ENCODE measurements around the gene FAM90A1. TPM values are rescaled to one million over a fixed set of nuclear protein-coding genes. Genes with fewer than 3 reads are reported as not detected.
"Not testable (repeated sequence)": the region's sequence is repeated elsewhere in the genome, so short reads cannot be mapped to it uniquely, and the experiment has no call there.

The FAM90A1 gene
- total RNA-seq, 1 experiment from 2014 or later: not detected

DNA sequence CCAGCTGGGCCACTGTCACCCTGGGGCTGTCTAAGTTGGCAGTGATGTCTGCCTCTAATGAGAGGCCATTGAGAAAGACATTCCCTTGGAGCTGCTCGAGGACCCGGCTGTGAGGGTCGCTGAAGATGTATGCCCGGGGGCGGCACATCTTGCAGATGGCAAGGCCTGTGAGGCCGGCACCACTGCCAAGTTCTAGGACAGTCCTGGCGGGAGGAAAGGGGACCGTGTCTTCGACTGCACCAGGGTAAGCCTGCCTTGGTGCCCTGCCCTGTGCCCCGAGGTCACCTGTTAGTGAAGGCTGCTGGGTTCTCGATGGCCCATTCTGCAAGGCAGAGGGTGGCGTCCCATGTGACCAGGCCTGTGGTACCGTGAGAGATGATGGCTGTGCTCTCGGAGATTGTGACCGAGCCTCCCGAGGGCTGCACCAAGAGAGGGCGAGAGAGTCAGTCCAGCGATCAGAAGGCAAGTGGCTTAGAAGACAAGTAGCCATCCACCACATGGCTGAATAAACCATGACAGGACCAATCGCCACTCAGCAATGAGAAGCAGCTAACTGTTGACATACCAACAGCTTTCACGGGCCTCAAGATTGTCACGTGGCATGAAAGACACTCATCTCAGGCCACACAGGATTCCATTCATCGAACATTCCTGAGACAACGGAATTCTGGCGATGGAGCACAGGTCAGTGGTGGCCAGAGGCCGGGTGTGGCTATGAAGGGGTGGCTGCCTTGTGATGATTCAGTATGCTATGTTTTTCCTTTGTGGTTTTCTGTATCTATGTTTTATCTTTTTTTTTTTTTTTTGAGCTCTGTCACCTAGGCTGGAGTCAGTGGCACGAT, 8.1 kb upstream of the FAM90A1 start:
- H3K27me3 Mint-ChIP-seq (ENCODE audit: insufficient read depth, unreplicated experiment); H3K9me3 Mint-ChIP-seq (ENCODE audit: unreplicated experiment); H3K4me1 Mint-ChIP-seq (ENCODE audit: insufficient read depth, unreplicated experiment); H3K36me3 Mint-ChIP-seq (ENCODE audit: insufficient read depth, unreplicated experiment); H3K27ac Mint-ChIP-seq (ENCODE audit: low read depth, unreplicated experiment); H3K4me3 Mint-ChIP-seq (ENCODE audit: unreplicated experiment); POLR2A ChIA-PET; DNase-seq (ENCODE audit: unreplicated experiment); BruUV-seq (replicated peaks); intact Hi-C loops (cut with micrococcal nuclease): not testable (repeated sequence)
- CTCF ChIA-PET: interaction anchor here (3.1 kb wide), 1 partner anchor 126 kb away, joined by 26 read pairs; no protein-coding TSS in a partner anchor

DNA sequence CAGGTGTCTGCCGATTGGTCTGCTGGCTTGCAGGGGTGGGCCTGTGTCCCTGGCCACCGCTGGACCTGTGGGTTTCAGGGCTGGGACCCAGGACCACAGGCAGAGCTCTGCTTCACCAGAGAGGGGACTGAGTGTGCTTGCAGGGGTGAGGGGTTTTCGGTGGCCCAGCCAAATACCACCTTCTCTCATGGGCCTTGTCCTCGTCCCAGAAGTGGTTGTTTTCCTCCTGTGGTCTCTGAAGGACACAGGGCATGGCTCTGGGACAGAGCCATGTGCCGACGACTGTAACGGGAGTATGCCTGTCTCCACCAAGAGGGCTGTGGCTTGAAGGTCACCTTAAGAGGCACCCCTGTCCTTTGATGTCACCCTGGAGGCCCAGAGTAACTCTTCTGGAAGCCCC, 7.3 kb upstream of the FAM90A1 start:
- CTCF ChIA-PET; BruUV-seq (replicated peaks): not testable (repeated sequence)

DNA sequence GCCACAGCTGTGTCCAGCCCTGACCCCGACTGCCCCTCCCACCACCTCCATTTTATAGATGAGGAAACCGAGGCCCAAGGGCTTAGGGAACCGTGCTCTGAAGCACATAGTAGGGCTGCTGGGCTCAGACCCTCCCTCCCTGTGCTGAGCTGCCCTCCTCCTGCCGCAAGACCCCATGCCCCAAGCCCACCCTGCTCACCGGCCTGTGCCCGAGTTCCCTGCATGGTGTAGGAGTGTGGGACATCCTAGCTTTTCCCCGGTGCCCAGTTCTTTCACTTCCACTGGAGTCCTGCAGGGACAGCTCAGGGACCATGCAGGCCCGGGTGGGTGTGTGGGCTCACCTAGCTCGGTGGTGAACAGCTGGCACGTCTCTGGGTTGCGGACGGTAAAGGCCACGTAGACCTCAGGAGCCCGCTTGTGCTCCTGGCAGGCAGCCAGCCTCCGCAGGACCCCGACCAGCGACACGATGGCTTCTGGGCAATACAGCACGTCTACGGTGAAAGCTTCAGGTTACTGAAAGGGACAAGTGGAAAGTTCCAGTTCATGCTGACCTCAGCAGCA, 6.6 kb upstream of the FAM90A1 start:
- DNase-seq (ENCODE audit: unreplicated experiment); H3K9me3 Mint-ChIP-seq (ENCODE audit: unreplicated experiment); intact Hi-C loops (cut with micrococcal nuclease); H3K4me1 Mint-ChIP-seq (ENCODE audit: insufficient read depth, unreplicated experiment); H3K27me3 Mint-ChIP-seq (ENCODE audit: insufficient read depth, unreplicated experiment); H3K36me3 Mint-ChIP-seq (ENCODE audit: insufficient read depth, unreplicated experiment); BruUV-seq (replicated peaks); H3K4me3 Mint-ChIP-seq (ENCODE audit: unreplicated experiment); POLR2A ChIA-PET; H3K27ac Mint-ChIP-seq (ENCODE audit: low read depth, unreplicated experiment): not testable (repeated sequence)
- CTCF ChIA-PET: interaction anchor here (0.7 kb wide), 1 partner anchor 125 kb away, joined by 4 read pairs; no protein-coding TSS in a partner anchor

More for the DNA sequence above, 7.3 kb upstream of the FAM90A1 start:
- H3K4me1 Mint-ChIP-seq (ENCODE audit: insufficient read depth, unreplicated experiment); POLR2A ChIA-PET; H3K36me3 Mint-ChIP-seq (ENCODE audit: insufficient read depth, unreplicated experiment); intact Hi-C loops (cut with micrococcal nuclease); H3K27ac Mint-ChIP-seq (ENCODE audit: low read depth, unreplicated experiment); H3K4me3 Mint-ChIP-seq (ENCODE audit: unreplicated experiment); H3K27me3 Mint-ChIP-seq (ENCODE audit: insufficient read depth, unreplicated experiment); H3K9me3 Mint-ChIP-seq (ENCODE audit: unreplicated experiment); DNase-seq (ENCODE audit: unreplicated experiment): not testable (repeated sequence)

DNA sequence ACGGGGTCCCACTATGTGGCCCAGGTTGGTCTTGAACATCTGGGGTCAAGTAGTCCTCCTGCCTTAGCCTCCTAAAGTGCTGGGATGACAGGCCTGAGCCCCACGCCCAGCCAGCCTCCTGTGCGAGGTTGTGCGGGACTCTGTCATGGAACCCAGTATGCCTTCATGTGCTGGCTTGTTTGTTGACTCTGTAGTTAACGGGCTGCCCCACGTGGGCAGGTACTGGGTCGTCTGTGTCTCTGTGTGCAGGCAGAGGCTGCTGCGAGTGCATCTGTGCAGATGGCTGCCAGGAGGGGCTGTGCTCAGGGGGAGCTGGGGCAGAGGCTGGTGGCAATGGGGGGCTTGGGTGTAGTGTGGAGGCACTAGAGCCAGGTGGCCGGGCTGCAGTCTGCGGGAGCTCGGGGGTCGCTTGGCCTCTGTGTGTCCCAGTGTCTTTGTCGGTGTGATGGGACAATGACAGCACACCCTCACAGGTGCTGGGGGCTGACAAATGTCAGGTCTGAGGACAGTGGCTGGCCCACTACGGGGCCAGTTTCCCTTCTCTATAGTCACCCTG, 6.0 kb upstream of the FAM90A1 start:
- BruUV-seq (replicated peaks); intact Hi-C loops (cut with micrococcal nuclease); POLR2A ChIA-PET; H3K4me3 Mint-ChIP-seq (ENCODE audit: unreplicated experiment); H3K27me3 Mint-ChIP-seq (ENCODE audit: insufficient read depth, unreplicated experiment); DNase-seq (ENCODE audit: unreplicated experiment); H3K36me3 Mint-ChIP-seq (ENCODE audit: insufficient read depth, unreplicated experiment); H3K9me3 Mint-ChIP-seq (ENCODE audit: unreplicated experiment); H3K27ac Mint-ChIP-seq (ENCODE audit: low read depth, unreplicated experiment); H3K4me1 Mint-ChIP-seq (ENCODE audit: insufficient read depth, unreplicated experiment): not testable (repeated sequence)
- CTCF ChIA-PET: interaction anchor here (0.7 kb wide), 1 partner anchor 124 kb away, joined by 4 read pairs; no protein-coding TSS in a partner anchor

DNA sequence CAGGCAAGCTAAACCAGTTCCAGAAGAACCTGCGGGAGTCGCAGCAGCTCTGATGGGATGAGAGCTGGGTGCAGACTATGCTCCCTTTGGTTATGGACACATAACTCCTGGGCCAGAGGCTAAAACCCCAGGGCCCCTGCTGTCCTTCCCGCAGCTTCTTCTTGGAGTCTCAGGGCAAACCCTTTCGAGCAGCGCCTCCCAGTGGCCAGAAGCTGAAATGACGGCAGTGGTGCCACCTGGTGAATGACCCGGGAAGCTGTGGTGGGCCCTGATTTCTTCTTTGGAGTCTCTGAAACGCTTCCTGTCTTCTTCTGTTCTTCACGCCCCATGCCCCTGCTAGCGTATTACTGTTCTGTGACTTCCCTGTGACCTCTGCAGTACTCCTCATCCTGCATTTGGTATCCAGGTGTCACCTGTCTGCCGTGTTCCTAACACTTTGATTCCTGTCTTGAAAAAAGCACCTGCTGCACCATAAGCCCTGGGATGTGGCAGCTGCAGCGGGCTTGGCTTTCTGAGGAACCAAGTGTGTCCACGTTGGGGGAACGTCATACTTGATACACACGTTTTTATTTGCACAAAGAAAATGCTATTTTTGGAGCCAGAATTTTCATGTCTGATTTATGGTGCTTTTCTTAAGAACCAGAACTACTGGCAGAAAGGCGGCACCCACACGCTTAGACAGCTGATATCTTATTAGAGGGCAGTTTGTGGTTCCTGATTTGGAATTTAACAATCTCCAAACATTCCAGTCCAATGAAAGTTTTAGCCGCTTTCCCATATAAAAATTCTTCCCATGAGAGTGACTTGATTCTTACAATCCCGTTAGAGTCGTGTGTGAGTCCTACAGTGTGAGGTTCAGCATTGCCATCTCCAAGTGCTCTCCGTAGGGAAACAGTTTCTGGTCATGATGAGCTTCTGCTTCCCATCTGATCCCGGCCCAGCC, 4.5 kb upstream of the FAM90A1 start:
- H3K36me3 Mint-ChIP-seq (ENCODE audit: insufficient read depth, unreplicated experiment); H3K9me3 Mint-ChIP-seq (ENCODE audit: unreplicated experiment); H3K27me3 Mint-ChIP-seq (ENCODE audit: insufficient read depth, unreplicated experiment); H3K4me1 Mint-ChIP-seq (ENCODE audit: insufficient read depth, unreplicated experiment); H3K27ac Mint-ChIP-seq (ENCODE audit: low read depth, unreplicated experiment); BruUV-seq (replicated peaks); H3K4me3 Mint-ChIP-seq (ENCODE audit: unreplicated experiment): not testable (repeated sequence)
- ChIA-PET CTCF (interaction anchor here (0.6 to 2.6 kb wide), 7 partner anchors 16 to 637 kb away, joined by 3 to 25 read pairs (median 3); no protein-coding TSS in a partner anchor), POLR2A (interaction anchor here (0.6 kb wide), 1 partner anchor 503 kb away, joined by 3 read pairs; no protein-coding TSS in a partner anchor)
- DNase-seq (ENCODE audit: unreplicated experiment): peak; percentile 42
- intact Hi-C loops (cut with micrococcal nuclease): loop anchor here (1.0 kb wide), 1 partner anchor 124 kb away; no protein-coding TSS in a partner anchor
- TF ChIP-seq, protein P1, sequence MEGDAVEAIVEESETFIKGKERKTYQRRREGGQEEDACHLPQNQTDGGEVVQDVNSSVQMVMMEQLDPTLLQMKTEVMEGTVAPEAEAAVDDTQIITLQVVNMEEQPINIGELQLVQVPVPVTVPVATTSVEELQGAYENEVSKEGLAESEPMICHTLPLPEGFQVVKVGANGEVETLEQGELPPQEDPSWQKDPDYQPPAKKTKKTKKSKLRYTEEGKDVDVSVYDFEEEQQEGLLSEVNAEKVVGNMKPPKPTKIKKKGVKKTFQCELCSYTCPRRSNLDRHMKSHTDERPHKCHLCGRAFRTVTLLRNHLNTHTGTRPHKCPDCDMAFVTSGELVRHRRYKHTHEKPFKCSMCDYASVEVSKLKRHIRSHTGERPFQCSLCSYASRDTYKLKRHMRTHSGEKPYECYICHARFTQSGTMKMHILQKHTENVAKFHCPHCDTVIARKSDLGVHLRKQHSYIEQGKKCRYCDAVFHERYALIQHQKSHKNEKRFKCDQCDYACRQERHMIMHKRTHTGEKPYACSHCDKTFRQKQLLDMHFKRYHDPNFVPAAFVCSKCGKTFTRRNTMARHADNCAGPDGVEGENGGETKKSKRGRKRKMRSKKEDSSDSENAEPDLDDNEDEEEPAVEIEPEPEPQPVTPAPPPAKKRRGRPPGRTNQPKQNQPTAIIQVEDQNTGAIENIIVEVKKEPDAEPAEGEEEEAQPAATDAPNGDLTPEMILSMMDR (IDR thresholded peaks at IDR 0.05; ENCODE audit: unreplicated experiment): peak; percentile 93

DNA sequence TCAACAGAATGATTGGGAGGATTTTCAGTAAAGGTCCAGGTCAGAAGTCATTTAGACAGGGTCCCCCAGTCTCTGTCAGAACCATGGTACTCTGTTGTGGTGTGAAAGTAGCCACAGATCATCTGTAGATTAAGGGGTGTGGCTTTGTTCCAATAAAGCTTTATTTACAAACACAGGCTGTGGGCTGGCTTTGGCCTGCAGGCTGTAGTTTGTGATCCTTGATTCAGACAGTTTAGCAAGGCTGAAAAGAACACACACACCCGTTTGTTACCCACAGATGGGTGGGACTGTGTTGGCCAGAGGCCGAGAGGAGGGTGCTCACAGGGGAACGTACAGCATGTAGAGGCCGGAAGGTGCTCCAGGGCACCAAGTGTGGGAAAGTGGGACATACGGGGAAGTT, 3.6 kb upstream of the FAM90A1 start:
- H3K27ac Mint-ChIP-seq (ENCODE audit: low read depth, unreplicated experiment); H3K9me3 Mint-ChIP-seq (ENCODE audit: unreplicated experiment); H3K4me3 Mint-ChIP-seq (ENCODE audit: unreplicated experiment); H3K36me3 Mint-ChIP-seq (ENCODE audit: insufficient read depth, unreplicated experiment); DNase-seq (ENCODE audit: unreplicated experiment); BruUV-seq (replicated peaks); H3K4me1 Mint-ChIP-seq (ENCODE audit: insufficient read depth, unreplicated experiment); H3K27me3 Mint-ChIP-seq (ENCODE audit: insufficient read depth, unreplicated experiment); intact Hi-C loops (cut with micrococcal nuclease): not testable (repeated sequence)
- ChIA-PET POLR2A (interaction anchor here (0.6 kb wide), 1 partner anchor 504 kb away, joined by 3 read pairs; no protein-coding TSS in a partner anchor), CTCF (interaction anchor here (0.6 to 2.6 kb wide), 6 partner anchors 35 to 636 kb away, joined by 3 to 25 read pairs (median 4); no protein-coding TSS in a partner anchor)

DNA sequence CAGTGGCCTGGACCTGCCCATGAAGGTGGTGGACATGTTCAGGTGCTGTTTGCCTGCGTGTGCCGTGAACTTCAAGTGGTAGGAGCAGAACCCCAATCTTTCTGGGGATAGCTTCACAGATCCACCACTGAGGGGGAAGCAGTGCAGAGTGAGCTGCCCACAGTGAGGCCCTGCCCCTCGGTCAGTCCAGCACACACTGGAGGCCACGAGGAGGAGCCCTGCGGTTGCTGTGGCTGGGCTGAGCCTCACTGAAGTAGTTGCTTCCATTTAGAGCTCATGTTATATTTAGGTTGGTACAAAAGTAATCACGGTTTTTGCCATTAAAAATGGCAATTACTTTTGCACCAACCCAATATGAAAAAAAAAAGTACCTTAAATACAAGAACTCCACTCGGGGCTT, 2.1 kb upstream of the FAM90A1 start:
- H3K4me1 Mint-ChIP-seq (ENCODE audit: insufficient read depth, unreplicated experiment); BruUV-seq (replicated peaks); H3K27ac Mint-ChIP-seq (ENCODE audit: low read depth, unreplicated experiment); H3K4me3 Mint-ChIP-seq (ENCODE audit: unreplicated experiment); H3K36me3 Mint-ChIP-seq (ENCODE audit: insufficient read depth, unreplicated experiment); intact Hi-C loops (cut with micrococcal nuclease); H3K27me3 Mint-ChIP-seq (ENCODE audit: insufficient read depth, unreplicated experiment); CTCF ChIA-PET; POLR2A ChIA-PET; H3K9me3 Mint-ChIP-seq (ENCODE audit: unreplicated experiment); DNase-seq (ENCODE audit: unreplicated experiment): not testable (repeated sequence)

Data from MCF 10A (cell line).